ENCODE data around the gene PPFIA4.
"Not testable (repeated sequence)": the region's sequence is repeated elsewhere in the genome, so short reads cannot be mapped to it uniquely, and the experiment has no call there.

Gene PPFIA4

DNA sequence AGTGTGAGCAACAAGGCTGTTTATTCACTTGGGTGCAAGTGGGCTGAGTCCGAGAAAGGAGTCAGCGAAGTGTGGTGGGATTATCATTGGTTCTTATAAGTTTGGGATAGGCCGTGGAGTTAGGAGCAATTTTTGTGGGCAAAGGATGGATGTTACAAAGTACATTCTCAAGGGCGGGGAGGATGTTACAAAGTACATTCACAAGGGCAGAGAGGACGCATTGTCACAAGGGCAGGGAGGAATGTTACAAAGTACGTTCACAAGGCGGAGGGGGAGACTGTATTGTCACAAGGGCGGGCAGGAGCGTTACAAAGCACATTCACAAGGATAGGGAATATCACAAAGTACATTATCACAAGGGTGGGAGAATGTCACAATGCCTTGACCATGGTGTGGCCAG is 24.3 kb upstream of the PPFIA4 start:
- no peak for DNase-seq (ENCODE audit: extremely low read depth, low read depth)
- TF ChIP-seq, protein P1, sequence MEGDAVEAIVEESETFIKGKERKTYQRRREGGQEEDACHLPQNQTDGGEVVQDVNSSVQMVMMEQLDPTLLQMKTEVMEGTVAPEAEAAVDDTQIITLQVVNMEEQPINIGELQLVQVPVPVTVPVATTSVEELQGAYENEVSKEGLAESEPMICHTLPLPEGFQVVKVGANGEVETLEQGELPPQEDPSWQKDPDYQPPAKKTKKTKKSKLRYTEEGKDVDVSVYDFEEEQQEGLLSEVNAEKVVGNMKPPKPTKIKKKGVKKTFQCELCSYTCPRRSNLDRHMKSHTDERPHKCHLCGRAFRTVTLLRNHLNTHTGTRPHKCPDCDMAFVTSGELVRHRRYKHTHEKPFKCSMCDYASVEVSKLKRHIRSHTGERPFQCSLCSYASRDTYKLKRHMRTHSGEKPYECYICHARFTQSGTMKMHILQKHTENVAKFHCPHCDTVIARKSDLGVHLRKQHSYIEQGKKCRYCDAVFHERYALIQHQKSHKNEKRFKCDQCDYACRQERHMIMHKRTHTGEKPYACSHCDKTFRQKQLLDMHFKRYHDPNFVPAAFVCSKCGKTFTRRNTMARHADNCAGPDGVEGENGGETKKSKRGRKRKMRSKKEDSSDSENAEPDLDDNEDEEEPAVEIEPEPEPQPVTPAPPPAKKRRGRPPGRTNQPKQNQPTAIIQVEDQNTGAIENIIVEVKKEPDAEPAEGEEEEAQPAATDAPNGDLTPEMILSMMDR (IDR thresholded peaks at IDR 0.05; ENCODE audit: low read depth, low read length): no peak

DNA sequence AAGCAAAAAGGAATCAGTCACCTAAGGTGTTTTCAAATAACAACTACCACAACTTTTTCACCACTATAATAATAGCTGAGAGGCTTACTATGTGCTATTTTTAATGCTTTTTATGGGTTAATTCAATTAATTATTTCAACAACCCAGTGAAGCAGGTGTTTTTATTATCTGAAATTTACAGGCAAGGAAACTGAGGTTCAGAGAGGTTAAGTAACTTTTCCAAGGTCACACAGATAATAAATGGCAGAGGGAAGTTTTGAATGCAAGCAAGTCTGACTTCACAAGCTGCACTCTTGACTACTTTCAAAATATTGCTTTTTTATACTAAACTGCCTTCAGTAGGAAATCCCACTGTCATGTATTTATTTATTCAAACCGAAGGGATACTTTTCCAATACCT is 23.3 kb upstream of the PPFIA4 start:
- TF ChIP-seq, protein P1 (IDR thresholded peaks at IDR 0.05; ENCODE audit: low read depth, low read length): no peak
- DNase-seq (ENCODE audit: extremely low read depth, low read depth): no peak

GRCh38 chr1:203005395-203006142 is 20.7 kb upstream of the PPFIA4 start:
- DNase-seq (ENCODE audit: extremely low read depth, low read depth): not testable (repeated sequence)

- peak; percentile 89 for DNase-seq (ENCODE audit: extremely low read depth, low read depth)
- TF ChIP-seq, protein P1 (IDR thresholded peaks at IDR 0.05; ENCODE audit: low read depth, low read length): no peak
Measured at GRCh38 chr1:203006948-203007871, 19.1 kb upstream of the PPFIA4 start, which contains the start of gene TMEM183A. TMEM183A (plus strand) TSS chr1:203007374; CDS start chr1:203007466, 92 bp downstream.

GRCh38 chr1:203009185-203009584 is 17.1 kb upstream of the PPFIA4 start:
- TF ChIP-seq, protein P1 (IDR thresholded peaks at IDR 0.05; ENCODE audit: low read depth, low read length): no peak
- no peak for DNase-seq (ENCODE audit: extremely low read depth, low read depth)

DNA sequence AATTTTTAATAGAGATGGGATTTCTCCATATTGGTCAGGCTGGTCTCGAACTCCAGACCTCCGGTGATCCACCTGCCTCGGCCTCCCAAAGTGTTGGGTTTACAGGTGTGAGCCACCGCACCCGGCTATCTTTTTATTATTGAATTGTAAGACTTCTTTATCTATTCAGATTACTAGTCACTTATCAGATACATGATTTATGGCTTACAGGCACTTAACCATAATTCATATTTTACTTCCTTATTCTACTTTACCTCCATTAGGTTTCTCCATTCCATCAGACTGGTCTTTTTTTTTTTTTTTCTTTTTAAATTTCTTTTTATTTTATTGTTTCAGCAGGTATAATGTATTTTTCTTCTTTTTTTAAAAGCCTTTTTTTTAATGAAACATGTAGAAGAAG is 14.7 kb upstream of the PPFIA4 start:
- DNase-seq (ENCODE audit: extremely low read depth, low read depth): no peak
- TF ChIP-seq, protein P1 (IDR thresholded peaks at IDR 0.05; ENCODE audit: low read depth, low read length): no peak

DNA sequence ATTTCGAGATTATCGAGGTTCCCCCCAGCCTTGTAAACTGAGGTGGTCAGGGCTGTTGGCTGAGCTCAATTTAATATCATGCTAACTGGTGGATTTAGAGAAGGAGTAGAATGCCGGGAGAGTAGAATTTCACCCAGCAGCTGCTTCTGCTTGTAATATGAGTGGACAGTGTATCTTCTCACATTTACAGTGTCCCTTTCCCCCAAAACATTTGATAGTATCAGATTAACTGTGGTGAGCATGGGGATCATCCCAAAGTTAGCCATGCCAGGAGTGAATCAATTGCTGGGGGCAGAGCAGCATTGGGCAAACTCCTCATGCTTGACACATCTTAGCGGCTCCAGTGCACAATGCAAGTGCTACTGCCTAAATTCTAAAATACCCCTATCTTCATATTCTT is 9.2 kb upstream of the PPFIA4 start:
- DNase-seq (ENCODE audit: extremely low read depth, low read depth): no peak
- TF ChIP-seq, protein P1 (IDR thresholded peaks at IDR 0.05; ENCODE audit: low read depth, low read length): no peak

Data from AG09319 (cell line).